SJCRH30 (cell line): ENCODE measurements around the gene GFM2. TPM values are rescaled to one million over a fixed set of nuclear protein-coding genes. Genes with fewer than 3 reads are reported as not detected.
"Not testable (repeated sequence)": the region's sequence is repeated elsewhere in the genome, so short reads cannot be mapped to it uniquely, and the experiment has no call there.

Experiments
- DNase-seq, 2 experiments: peaks; one replicate each; pipeline ENCODE4 v3.0.0-alpha.2; 2015 to 2020
- H3K27ac ChIP-seq: fragments of 250-450 bp; sonication (Bioruptor Pico); 2 replicates; pipeline ENCODE4 v1.5.1; 2020; ENCODE audit warnings: mild to moderate bottlenecking, moderate library complexity
- H3K27me3 ChIP-seq: fragments of 250-450 bp; sonication (Bioruptor Pico); 2 replicates; pipeline ENCODE4 v1.5.1; 2020; ENCODE audit warnings: mild to moderate bottlenecking, moderate library complexity
- H3K36me3 ChIP-seq: fragments of 250-450 bp; sonication (Bioruptor Pico); 2 replicates; pipeline ENCODE4 v1.5.1; 2020; ENCODE audit warnings: mild to moderate bottlenecking, moderate library complexity
- H3K4me1 ChIP-seq: fragments of 250-450 bp; sonication (Bioruptor Pico); 2 replicates; pipeline ENCODE4 v1.5.1; 2020; ENCODE audit warnings: mild to moderate bottlenecking, moderate library complexity
- H3K4me3 ChIP-seq: fragments of 250-450 bp; sonication (Bioruptor Pico); 2 replicates; pipeline ENCODE4 v1.5.1; 2020; ENCODE audit warnings: mild to moderate bottlenecking, moderate library complexity
- H3K9me3 ChIP-seq: fragments of 250-450 bp; sonication (Bioruptor Pico); replicated peaks from 2 replicates; pipeline ENCODE4 v1.5.1; 2020; ENCODE audit warnings: mild to moderate bottlenecking, moderate library complexity
- total RNA-seq: library from RNA; depleted of rRNA; stranded (reverse); fragments of >200 nt; shearing (Covaris generic); gene quantifications from 2 replicates; pipeline ENCODE4 v1.2.3, GENCODE V29; 2014

GFM2 gene
- total RNA-seq, 1 experiment from 2014 or later: 73.2 TPM

GRCh38 chr5:74762599-74762998, 4.3 kb downstream of the GFM2 start:
- DNase-seq: peak; percentile 27 to 39
- H3K36me3 ChIP-seq: peaks cover 43% of the 10 kb centered on the region
- H3K27ac ChIP-seq: peak overlapping the region; percentile 35
- no peaks in the 10 kb centered on the region for H3K27me3 ChIP-seq
- H3K9me3 ChIP-seq: no peaks in the 10 kb centered on the region
- no peak overlapping the region for H3K4me3 ChIP-seq
- H3K4me1 ChIP-seq: 0 out of 2 replicates have a peak, but pooled peaks cover 7% of the 10 kb centered on the region

GRCh38 chr5:74761241-74761640, 5.7 kb downstream of the GFM2 start:
- Histone ChIP-seq H3K4me3 (no peak overlapping the region), H3K36me3 (peaks cover 56% of the 10 kb centered on the region), H3K27ac (no peak overlapping the region), H3K4me1 (0 out of 2 replicates have a peak, but pooled peaks cover 7% of the 10 kb centered on the region), H3K27me3 (no peaks in the 10 kb centered on the region), H3K9me3 (no peaks in the 10 kb centered on the region)
- DNase-seq: no peak

- not testable (repeated sequence) for H3K4me3 ChIP-seq, H3K27ac ChIP-seq, H3K4me1 ChIP-seq, H3K27me3 ChIP-seq, H3K9me3 ChIP-seq, DNase-seq
- H3K36me3 ChIP-seq: peaks cover 66% of the 10 kb centered on the region
Measured at GRCh38 chr5:74748742-74749141, 18.2 kb downstream of the GFM2 start.

GRCh38 chr5:74738406-74738805, 28.5 kb downstream of the GFM2 start:
- Histone ChIP-seq H3K27ac (no peak overlapping the region), H3K27me3 (no peaks in the 10 kb centered on the region; the same call in 1 of the 2 replicates), H3K9me3 (no peaks in the 10 kb centered on the region), H3K4me1 (no peaks in the 10 kb centered on the region), H3K36me3 (peaks cover 62% of the 10 kb centered on the region), H3K4me3 (no peak overlapping the region)
- DNase-seq: no peak

- H3K9me3 ChIP-seq: no peaks in the 10 kb centered on the region
- H3K27ac ChIP-seq: no peak overlapping the region
- H3K4me1 ChIP-seq: no peaks in the 10 kb centered on the region
- peaks cover 64% of the 10 kb centered on the region for H3K36me3 ChIP-seq
- no peak for DNase-seq
- no peaks in the 10 kb centered on the region; the same call in 1 of the 2 replicates for H3K27me3 ChIP-seq
- no peak overlapping the region for H3K4me3 ChIP-seq
Measured at GRCh38 chr5:74736759-74737158, 30.2 kb downstream of the GFM2 start.

GRCh38 chr5:74725331-74725730, 41.6 kb downstream of the GFM2 start:
- DNase-seq: no peak
- no peak overlapping the region for H3K4me3 ChIP-seq
- no peaks in the 10 kb centered on the region for H3K9me3 ChIP-seq
- H3K27ac ChIP-seq: no peak overlapping the region
- H3K27me3 ChIP-seq: no peaks in the 10 kb centered on the region
- no peaks in the 10 kb centered on the region for H3K4me1 ChIP-seq
- H3K36me3 ChIP-seq: peaks cover 61% of the 10 kb centered on the region

- H3K27me3 ChIP-seq: no peaks in the 10 kb centered on the region
- H3K9me3 ChIP-seq: no peaks in the 10 kb centered on the region
- no peak overlapping the region for H3K4me3 ChIP-seq
- no peak overlapping the region for H3K27ac ChIP-seq
- no peak for DNase-seq
- peaks cover 61% of the 10 kb centered on the region for H3K36me3 ChIP-seq
- H3K4me1 ChIP-seq: no peaks in the 10 kb centered on the region
Measured at GRCh38 chr5:74722271-74722670, 44.6 kb downstream of the GFM2 start.

GRCh38 chr5:74717596-74717995, 49.3 kb downstream of the GFM2 start:
- peaks cover 35% of the 10 kb centered on the region for H3K36me3 ChIP-seq
- H3K9me3 ChIP-seq: no peaks in the 10 kb centered on the region
- no peak overlapping the region for H3K27ac ChIP-seq
- H3K4me1 ChIP-seq: no peaks in the 10 kb centered on the region
- no peak for DNase-seq
- H3K4me3 ChIP-seq: no peak overlapping the region
- H3K27me3 ChIP-seq: no peaks in the 10 kb centered on the region

- Histone ChIP-seq H3K4me3 (no peak overlapping the region), H3K4me1 (no peaks in the 10 kb centered on the region), H3K27ac (no peak overlapping the region), H3K27me3 (no peaks in the 10 kb centered on the region), H3K36me3 (peaks cover 10% of the 10 kb centered on the region), H3K9me3 (no peaks in the 10 kb centered on the region)
- DNase-seq: no peak
Measured at GRCh38 chr5:74693191-74693590, 73.7 kb downstream of the GFM2 start.

- Histone ChIP-seq H3K36me3 (no peaks in the 10 kb centered on the region), H3K27me3 (no peaks in the 10 kb centered on the region), H3K4me1 (peaks cover 11% of the 10 kb centered on the region; the same call in 1 of the 2 replicates), H3K27ac (no peak overlapping the region), H3K9me3 (no peaks in the 10 kb centered on the region), H3K4me3 (no peak overlapping the region)
- no peak for DNase-seq
Measured at GRCh38 chr5:74686962-74687751, 79.8 kb downstream of the GFM2 start.

GRCh38 chr5:74685979-74686631, 80.8 kb downstream of the GFM2 start:
- H3K4me1 ChIP-seq: peaks cover 11% of the 10 kb centered on the region; the same call in 1 of the 2 replicates
- H3K4me3 ChIP-seq: peak overlapping the region; percentile 84
- no peaks in the 10 kb centered on the region for H3K9me3 ChIP-seq
- no peak overlapping the region; the same call in 1 of the 2 replicates for H3K27ac ChIP-seq
- no peak for DNase-seq
- H3K36me3 ChIP-seq: no peaks in the 10 kb centered on the region
- no peaks in the 10 kb centered on the region for H3K27me3 ChIP-seq

- DNase-seq: peak; percentile 79 to 82
- Histone ChIP-seq H3K27ac (peak within 1 kb of the TSS; percentile 45), H3K4me3 (peak within 1 kb of the TSS; percentile 84), H3K4me1 (peaks cover 11% of the 10 kb centered on the region; the same call in 1 of the 2 replicates), H3K36me3 (no peaks in the 10 kb centered on the region), H3K9me3 (no peaks in the 10 kb centered on the region), H3K27me3 (no peaks in the 10 kb centered on the region)
Measured at GRCh38 chr5:74684900-74685851, 81.7 kb downstream of the GFM2 start, which contains the start of gene HEXB. TSS of gene HEXB (plus strand) at chr5:74685233. CDS start at chr5:74685261, 28 bp downstream.

GRCh38 chr5:74679966-74680365, 87.0 kb downstream of the GFM2 start:
- no peak overlapping the region for H3K4me3 ChIP-seq
- H3K27ac ChIP-seq: no peak overlapping the region
- H3K4me1 ChIP-seq: no peaks in the 10 kb centered on the region
- H3K27me3 ChIP-seq: no peaks in the 10 kb centered on the region
- H3K36me3 ChIP-seq: no peaks in the 10 kb centered on the region
- no peak for DNase-seq
- no peaks in the 10 kb centered on the region for H3K9me3 ChIP-seq

GRCh38 chr5:74679300-74679699, 87.6 kb downstream of the GFM2 start:
- H3K36me3 ChIP-seq, DNase-seq, H3K27me3 ChIP-seq, H3K4me3 ChIP-seq, H3K9me3 ChIP-seq, H3K27ac ChIP-seq, H3K4me1 ChIP-seq: not testable (repeated sequence)
